HL-60/S4 (cell line): ENCODE results near the gene PSAP.

ENCODE experiments used
- in situ Hi-C: fragments of 300-500 bp; cut with MboI; formaldehyde crosslinking; loops from 2 replicates; pipeline ENCODE4 v1.14.3; 2022; ENCODE audit warnings: low sequenced_read_pairs

The PSAP gene

GRCh38 chr10:71845410-71846405 is 5.3 kb downstream of the PSAP start:
- in situ Hi-C loops = no loop called here

GRCh38 chr10:71844695-71845094 is 6.4 kb downstream of the PSAP start:
- in situ Hi-C loops = no loop called here

GRCh38 chr10:71844084-71844483 is 7.0 kb downstream of the PSAP start:
- in situ Hi-C loops = no loop called here

- in situ Hi-C loops = no loop called here
Observed at GRCh38 chr10:71842856-71843686, 8.0 kb downstream of the PSAP start.

- in situ Hi-C loops = no loop called here
Observed at GRCh38 chr10:71842422-71842821, 8.6 kb downstream of the PSAP start.

GRCh38 chr10:71840958-71841335 is 10.1 kb downstream of the PSAP start:
- in situ Hi-C loops = no loop called here

- in situ Hi-C loops = no loop called here
Observed at GRCh38 chr10:71840177-71840957, 10.7 kb downstream of the PSAP start.

GRCh38 chr10:71838264-71839211 is 12.5 kb downstream of the PSAP start:
- in situ Hi-C loops = no loop called here

- in situ Hi-C loops = no loop called here
Observed at GRCh38 chr10:71837098-71837827, 13.8 kb downstream of the PSAP start.

GRCh38 chr10:71836596-71836974 is 14.5 kb downstream of the PSAP start:
- in situ Hi-C loops = no loop called here

- in situ Hi-C loops = no loop called here
Observed at GRCh38 chr10:71835671-71836595, 15.1 kb downstream of the PSAP start.

- in situ Hi-C loops = no loop called here
Observed at GRCh38 chr10:71834343-71834674, 16.7 kb downstream of the PSAP start.

GRCh38 chr10:71833451-71834342 is 17.4 kb downstream of the PSAP start:
- in situ Hi-C loops = no loop called here

- in situ Hi-C loops = no loop called here
Observed at GRCh38 chr10:71832967-71833366, 18.1 kb downstream of the PSAP start.

GRCh38 chr10:71831646-71832552 is 19.2 kb downstream of the PSAP start:
- in situ Hi-C loops = no loop called here

- in situ Hi-C loops = no loop called here
Observed at GRCh38 chr10:71830726-71831125, 20.3 kb downstream of the PSAP start.
